ENCODE results near the gene TMA7. TPM values are rescaled to one million over a fixed set of nuclear protein-coding genes. Genes with fewer than 3 reads are reported as not detected.

The TMA7 gene
- total and polyA plus RNA-seq, 2 of the 13 experiments (the other 11 are each of a cell fraction or from before 2014, with no cell fraction given): 100 to 486 TPM

DNA sequence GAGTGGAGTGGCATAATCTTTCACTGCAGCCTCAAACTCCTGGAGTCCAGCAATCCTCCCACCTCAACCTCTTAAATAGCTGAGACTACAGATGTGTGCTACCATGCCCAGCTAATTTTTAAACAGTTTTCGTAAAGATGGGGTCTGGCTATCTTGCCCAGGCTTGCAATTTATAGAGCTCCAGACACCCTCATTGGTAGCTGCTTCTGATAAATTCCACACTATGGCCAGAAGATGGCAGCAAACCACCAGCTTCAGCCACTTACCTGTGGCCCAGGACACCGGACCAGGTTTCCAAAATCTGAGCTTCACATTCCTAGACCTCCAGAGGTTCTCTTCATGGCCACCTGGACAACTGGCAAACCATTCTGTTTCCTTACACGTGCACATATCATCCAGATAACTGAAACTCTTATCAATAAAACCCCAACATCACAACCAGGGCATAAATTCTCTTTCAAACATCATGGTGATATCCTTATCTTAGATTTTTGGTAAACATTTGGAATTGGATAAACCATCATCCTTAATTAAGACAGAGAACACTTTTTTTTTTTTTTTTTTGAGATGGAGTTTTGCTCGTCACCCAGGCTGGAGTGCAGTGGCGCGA is 39.1 kb upstream of the TMA7 start (continued):
- no peak for TF ChIP-seq ZNF878 (CRISPR knock-in tag; IDR thresholded peaks at IDR 0.05)
- TF ChIP-seq IRX3 (CRISPR knock-in tag; IDR thresholded peaks at IDR 0.05; ENCODE audit: borderline replicate concordance, low read depth): no peak
- TF ChIP-seq ZNF580 (CRISPR knock-in tag; IDR thresholded peaks at IDR 0.05; ENCODE audit: borderline replicate concordance, low read depth): 0 out of 2 replicates have a peak, but pooled peaks have one; percentile 28
- no peak for TF ChIP-seq RFXANK (CRISPR knock-in tag; IDR thresholded peaks at IDR 0.05)
- TF ChIP-seq SP4 (CRISPR knock-in tag; IDR thresholded peaks at IDR 0.05): no peak
- no peak for TF ChIP-seq MED13 (CRISPR knock-in tag; IDR thresholded peaks at IDR 0.05)
- TF ChIP-seq CHCHD3 (CRISPR knock-in tag; IDR thresholded peaks at IDR 0.05): no peak
- TF ChIP-seq, protein P1, sequence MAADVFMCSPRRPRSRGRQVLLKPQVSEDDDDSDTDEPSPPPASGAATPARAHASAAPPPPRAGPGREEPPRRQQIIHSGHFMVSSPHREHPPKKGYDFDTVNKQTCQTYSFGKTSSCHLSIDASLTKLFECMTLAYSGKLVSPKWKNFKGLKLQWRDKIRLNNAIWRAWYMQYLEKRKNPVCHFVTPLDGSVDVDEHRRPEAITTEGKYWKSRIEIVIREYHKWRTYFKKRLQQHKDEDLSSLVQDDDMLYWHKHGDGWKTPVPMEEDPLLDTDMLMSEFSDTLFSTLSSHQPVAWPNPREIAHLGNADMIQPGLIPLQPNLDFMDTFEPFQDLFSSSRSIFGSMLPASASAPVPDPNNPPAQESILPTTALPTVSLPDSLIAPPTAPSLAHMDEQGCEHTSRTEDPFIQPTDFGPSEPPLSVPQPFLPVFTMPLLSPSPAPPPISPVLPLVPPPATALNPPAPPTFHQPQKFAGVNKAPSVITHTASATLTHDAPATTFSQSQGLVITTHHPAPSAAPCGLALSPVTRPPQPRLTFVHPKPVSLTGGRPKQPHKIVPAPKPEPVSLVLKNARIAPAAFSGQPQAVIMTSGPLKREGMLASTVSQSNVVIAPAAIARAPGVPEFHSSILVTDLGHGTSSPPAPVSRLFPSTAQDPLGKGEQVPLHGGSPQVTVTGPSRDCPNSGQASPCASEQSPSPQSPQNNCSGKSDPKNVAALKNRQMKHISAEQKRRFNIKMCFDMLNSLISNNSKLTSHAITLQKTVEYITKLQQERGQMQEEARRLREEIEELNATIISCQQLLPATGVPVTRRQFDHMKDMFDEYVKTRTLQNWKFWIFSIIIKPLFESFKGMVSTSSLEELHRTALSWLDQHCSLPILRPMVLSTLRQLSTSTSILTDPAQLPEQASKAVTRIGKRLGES (CRISPR knock-in tag; IDR thresholded peaks at IDR 0.05; ENCODE audit: borderline replicate concordance): no peak
- TF ChIP-seq RXRB (CRISPR knock-in tag; IDR thresholded peaks at IDR 0.05; ENCODE audit: borderline replicate concordance): peak; percentile 43; the same call in 1 of the 2 replicates
- 0 out of 2 replicates have a peak, but pooled peaks have one; percentile 23 for TF ChIP-seq ZMYM4 (CRISPR knock-in tag; IDR thresholded peaks at IDR 0.05)
- TF ChIP-seq, protein P2, sequence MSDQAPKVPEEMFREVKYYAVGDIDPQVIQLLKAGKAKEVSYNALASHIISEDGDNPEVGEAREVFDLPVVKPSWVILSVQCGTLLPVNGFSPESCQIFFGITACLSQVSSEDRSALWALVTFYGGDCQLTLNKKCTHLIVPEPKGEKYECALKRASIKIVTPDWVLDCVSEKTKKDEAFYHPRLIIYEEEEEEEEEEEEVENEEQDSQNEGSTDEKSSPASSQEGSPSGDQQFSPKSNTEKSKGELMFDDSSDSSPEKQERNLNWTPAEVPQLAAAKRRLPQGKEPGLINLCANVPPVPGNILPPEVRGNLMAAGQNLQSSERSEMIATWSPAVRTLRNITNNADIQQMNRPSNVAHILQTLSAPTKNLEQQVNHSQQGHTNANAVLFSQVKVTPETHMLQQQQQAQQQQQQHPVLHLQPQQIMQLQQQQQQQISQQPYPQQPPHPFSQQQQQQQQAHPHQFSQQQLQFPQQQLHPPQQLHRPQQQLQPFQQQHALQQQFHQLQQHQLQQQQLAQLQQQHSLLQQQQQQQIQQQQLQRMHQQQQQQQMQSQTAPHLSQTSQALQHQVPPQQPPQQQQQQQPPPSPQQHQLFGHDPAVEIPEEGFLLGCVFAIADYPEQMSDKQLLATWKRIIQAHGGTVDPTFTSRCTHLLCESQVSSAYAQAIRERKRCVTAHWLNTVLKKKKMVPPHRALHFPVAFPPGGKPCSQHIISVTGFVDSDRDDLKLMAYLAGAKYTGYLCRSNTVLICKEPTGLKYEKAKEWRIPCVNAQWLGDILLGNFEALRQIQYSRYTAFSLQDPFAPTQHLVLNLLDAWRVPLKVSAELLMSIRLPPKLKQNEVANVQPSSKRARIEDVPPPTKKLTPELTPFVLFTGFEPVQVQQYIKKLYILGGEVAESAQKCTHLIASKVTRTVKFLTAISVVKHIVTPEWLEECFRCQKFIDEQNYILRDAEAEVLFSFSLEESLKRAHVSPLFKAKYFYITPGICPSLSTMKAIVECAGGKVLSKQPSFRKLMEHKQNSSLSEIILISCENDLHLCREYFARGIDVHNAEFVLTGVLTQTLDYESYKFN (CRISPR knock-in tag; conservative IDR thresholded peaks at IDR 0.05): no peak
- no peak for TF ChIP-seq ARNT2 (CRISPR knock-in tag; IDR thresholded peaks at IDR 0.05; ENCODE audit: low read depth)
- TF ChIP-seq, protein P3, sequence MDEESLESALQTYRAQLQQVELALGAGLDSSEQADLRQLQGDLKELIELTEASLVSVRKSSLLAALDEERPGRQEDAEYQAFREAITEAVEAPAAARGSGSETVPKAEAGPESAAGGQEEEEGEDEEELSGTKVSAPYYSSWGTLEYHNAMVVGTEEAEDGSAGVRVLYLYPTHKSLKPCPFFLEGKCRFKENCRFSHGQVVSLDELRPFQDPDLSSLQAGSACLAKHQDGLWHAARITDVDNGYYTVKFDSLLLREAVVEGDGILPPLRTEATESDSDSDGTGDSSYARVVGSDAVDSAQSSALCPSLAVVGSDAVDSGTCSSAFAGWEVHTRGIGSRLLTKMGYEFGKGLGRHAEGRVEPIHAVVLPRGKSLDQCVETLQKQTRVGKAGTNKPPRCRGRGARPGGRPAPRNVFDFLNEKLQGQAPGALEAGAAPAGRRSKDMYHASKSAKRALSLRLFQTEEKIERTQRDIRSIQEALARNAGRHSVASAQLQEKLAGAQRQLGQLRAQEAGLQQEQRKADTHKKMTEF (CRISPR knock-in tag; IDR thresholded peaks at IDR 0.05): 0 out of 2 replicates have a peak, but pooled peaks have one; percentile 15
- no peak for TF ChIP-seq ZNF20 (CRISPR knock-in tag; IDR thresholded peaks at IDR 0.05)
- no peak for TF ChIP-seq HMG20B (CRISPR knock-in tag; conservative IDR thresholded peaks at IDR 0.05)
- TF ChIP-seq KAT8 (CRISPR knock-in tag; IDR thresholded peaks at IDR 0.05): 0 out of 2 replicates have a peak, but pooled peaks have one; percentile 17
- TF ChIP-seq POLR2A (IDR thresholded peaks at IDR 0.05; ENCODE audit: insufficient read depth in 1 of 2, low read depth in 2 of 2, low read length in 2 of 2): 0 out of 4 replicates have a peak, but pooled peaks of 1 of the 2 experiments have one; percentile 1
- 0 out of 2 replicates have a peak, but pooled peaks have one; percentile 39 for TF ChIP-seq POLR2AphosphoS2 (IDR thresholded peaks at IDR 0.05; ENCODE audit: low read depth, low read length)
- 0 out of 2 replicates have a peak, but pooled peaks have one; percentile 39 for TF ChIP-seq PHF21A (CRISPR knock-in tag; IDR thresholded peaks at IDR 0.05)
